ENCODE data around the gene SCUBE3.

Gene SCUBE3

DNA sequence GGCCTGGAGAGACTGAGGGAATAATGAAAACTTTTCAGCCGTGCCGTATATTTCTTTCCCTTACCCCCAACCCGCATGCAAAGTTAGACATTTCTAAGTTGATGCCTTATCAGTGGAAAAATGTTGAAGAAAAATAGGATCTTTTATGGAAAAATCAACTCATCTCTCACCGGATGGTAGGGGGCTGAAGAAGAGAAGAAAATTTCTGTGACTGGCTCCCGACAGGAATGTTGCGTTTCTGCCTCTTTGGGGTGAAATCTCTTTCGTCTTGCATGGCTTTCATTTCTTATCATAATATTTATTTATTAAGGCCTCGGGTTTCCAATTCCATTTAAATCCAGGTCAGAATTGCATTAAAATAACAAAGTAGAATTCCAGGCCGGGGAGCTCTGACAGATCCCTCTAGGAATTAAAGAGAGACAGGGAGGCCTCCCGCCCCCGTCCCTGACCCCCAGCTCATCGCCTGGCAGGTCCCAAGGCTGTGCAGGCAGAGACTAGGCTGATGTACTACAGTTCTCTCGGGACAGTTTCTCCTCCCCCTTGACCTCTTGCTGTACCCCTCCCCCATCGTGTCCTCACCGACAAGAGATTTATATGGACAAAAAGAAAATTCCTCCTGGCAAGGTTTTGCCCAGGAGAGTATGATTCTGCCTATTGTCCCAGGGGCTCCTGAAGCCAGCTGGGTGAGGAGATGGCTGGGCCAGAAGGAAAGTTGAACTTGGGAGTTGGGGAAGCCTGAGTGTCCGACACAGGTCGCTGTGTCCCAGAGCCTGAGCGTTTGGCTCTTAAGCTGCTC lies 1.3 kb downstream of the SCUBE3 start:
- DNase-seq: no peak

DNA sequence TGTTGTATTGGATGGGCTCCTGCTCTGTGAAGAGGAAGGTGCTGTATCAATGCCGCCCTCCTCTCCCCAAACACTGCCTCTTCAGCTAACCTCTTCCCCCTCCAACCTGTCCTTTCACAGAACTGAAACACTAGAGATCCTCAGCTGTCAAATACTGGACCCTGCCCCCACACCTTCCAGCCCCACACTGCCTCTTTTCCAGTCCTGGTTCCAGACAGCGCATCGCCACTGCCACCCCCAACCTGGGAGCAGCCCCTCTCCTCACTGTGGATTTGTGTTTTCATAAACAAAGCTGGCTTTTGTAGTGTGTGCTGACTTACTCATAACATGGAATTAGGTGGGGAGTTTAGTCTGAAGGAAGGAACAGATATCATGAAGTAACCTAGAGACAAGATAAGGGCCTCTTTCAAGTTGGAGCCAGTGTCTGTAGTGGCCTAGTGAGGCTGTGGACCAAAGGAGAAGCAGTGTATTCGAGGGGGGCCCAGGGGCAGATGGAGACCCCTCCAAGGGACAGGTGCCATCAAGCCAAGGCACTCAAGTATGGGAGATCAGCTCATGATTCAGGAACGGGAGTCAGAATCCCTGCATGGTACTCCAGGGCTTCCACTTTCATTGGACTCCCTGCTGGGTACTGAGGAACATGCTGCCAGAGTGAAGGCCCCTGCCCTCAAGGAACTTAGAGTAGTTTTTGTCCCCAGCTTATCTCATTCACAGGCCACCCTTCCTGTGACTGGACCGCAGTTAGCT lies 2.1 kb downstream of the SCUBE3 start:
- DNase-seq: no peak

DNA sequence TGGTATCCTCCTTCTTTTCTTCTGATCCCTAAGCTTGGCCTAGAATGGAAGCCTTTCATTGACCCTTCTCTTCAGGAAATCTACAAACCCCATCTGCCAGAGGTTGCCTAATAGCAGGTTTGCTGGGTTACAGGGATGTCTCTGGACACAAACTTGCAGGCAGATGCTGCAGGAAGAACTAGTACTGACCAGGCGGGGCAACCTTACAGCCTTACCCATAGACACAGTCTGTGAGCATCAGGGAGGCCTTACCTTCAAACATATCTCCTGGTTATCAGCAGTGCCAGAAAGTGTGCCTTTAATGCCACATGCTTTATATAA lies 2.6 kb downstream of the SCUBE3 start:
- DNase-seq: no peak

DNA sequence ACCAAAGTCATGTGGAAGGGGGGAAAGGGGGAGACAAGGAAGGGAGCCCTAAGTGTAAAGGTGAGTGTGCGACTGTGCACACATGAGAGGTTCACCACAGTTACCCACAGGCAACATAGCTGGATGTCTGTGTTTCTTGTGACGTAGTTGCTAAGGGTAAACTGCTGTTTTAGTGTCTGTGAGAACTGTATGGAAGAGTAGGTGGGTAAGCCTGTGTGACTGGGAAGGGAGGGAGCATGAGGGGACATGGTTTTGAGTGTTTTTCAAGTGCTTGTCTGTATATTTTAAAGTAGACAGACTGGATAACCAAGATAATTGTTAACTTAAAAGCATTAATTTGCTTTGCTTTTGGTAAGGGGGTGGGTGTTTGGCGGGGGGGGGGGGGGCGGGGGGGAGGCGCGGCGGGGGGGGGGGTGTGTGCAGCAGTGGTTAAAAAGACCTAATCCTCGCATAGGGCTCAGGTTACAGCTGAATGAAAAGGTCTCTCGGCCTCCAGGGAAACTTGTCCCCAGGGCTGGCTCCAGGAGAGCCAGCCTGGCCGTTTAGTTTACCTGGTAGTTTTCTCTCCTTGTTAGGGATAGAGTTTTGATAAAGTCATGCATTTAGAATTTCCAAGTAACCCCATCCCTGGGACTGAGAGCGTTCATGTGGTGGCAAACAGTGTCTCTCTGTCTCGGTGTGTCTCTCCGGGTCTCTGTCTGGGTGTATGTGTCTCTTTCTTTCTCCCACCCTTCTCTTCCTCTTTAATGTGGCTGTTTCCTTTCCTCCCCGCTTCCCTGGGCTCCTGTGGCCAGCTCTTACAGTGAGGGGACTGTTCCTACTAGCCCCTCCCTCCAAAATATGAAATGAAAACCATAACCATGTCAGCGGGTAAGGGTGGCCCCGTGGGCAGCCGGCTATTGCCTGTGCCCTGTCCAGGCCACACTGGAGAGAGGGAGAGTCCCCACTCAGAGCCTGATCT lies 3.4 kb downstream of the SCUBE3 start:
- DNase-seq: no peak

DNA sequence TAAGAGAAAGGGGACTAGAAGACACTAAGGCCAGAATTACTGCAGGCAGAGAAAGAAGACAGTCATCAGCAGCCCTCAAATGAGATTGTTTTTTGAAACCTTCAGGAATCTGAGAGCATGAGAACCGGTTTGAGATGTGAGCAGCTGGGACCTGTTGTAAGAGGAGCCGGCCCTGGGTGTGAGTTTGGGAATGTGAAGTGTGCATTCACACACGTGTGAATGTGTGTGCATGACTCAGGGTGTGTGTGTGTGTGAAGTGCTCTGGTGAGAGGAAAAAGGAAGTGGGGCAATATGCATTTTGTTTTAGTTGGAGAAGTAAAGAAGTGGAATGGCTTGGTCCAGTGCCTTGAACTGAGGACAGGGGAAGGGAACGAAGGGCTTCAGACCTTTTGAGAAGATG lies 4.3 kb downstream of the SCUBE3 start:
- no peak for DNase-seq

DNA sequence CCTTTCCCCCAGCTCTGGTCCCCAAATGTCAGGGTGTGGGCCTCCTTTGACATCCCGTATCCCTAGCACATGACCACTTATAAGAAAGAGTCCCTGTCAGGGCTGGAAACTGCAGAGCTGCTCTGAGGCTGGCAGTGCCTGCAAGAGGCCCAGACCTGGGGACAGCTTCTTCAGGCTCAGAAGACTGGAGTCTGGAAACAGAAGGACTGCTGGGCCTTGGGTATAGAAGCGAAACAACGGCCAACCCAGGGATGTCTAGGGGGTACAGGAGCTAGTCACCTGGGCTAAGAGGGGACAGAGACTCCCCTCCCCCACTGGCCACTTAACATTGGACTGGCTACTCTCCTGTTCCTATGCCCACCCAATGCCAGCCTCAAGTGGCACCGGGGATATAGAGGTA lies 4.7 kb downstream of the SCUBE3 start:
- no peak for DNase-seq

DNA sequence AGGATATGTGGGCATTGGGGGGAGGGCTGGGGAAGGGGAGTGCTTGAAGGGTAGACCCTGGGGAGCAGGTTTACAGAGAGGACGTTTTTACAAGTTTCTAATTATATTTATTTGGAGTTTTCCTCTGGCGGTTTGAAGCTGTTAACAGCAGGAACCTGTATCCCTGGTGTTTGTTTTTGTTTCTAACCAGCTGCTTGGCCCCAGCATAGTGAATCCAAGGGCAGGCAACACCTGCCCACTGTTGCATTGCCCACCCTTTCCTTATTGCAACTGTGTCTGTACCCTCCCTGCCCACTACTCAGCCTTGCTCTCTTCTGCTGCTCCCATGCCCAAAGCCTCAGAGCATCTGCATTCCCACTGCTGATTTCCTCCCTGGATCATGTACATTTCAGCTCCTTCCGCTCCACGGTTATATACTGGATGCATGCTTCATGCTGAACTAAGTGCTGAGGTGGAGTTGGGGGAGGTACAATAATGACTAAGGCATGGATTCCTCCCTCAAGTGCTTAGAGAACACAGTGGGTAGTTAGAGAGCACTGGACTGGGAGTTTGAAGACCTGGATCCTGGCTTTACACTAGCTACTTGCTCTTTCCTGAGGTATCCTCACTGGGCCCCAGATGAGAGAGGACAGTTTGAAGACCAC lies 6.0 kb downstream of the SCUBE3 start:
- no peak for DNase-seq

DNA sequence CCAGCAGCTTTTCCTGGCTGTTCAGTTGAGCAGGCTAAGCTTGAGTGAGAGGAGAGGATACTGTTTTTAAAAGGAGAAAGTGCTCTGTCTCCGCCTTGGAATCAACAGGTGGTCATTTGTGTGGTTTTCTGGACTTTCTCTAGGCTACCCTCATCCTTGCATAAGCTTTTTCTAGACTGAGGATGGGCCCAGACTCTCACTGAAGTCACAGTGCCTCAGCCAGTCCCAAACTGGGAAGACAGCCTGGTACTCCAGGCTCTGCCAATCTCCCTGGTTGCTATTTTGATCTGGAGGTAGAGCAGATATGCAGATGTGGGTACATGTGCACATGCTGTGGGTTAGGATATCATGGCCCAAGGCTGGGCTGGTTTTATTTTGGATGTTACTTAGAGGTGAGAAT lies 7.0 kb downstream of the SCUBE3 start:
- no peak for DNase-seq

DNA sequence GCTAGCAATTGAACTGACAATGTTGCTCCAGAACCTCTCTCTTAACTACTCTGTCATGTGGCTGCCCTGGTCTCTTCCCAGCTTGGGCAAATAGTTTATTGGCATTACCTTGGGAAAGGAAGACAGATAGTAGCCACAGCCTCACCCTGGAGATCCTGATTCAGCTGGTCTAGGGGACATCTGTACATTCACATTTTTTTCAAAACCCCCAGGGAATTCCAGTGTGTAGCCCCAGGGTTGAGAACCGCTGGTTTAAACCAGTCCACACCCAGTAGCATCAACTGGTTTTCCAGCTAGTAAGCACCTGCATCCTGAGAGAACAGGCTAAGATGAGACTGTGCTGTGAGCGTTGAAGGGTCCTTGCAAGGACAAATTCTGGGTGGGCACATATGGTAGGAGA lies 9.6 kb downstream of the SCUBE3 start:
- no peak for DNase-seq

DNA sequence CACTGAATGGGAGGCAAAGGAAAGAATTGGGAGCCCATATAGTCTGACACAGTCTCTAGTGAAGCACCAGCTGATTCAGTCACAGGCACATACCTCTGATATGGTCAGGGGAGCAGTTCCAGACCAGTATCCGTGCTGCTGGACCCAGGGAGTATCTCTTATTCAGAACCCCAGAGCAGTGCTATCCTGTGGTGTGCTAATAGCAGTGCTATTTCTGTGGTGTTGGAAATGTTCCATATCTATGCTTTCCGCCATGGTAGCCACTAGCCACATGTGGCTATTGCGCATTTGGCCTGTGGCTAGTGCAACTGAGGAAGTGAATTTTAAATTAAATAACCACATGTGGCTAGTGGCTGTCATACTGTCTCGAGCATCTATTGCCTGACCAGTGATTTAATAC lies 11.0 kb downstream of the SCUBE3 start:
- DNase-seq: no peak

DNA sequence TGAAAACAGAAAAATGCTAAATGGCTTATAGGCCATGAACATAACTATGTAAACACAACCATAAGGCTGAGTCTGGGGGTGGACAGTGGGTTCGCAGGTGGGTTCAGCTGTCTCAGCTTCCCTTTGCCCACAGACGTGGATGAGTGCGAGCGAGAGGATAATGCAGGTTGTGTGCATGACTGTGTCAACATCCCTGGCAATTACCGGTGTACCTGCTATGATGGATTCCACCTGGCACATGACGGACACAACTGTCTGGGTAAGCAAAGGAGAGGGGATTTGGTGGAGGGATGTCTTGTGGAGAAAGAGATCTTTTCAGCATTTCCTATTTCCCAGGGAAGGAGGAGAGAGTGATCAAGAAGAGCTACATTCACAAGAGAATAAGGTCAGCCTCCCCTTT lies 14.7 kb downstream of the SCUBE3 start:
- no peak for DNase-seq

DNA sequence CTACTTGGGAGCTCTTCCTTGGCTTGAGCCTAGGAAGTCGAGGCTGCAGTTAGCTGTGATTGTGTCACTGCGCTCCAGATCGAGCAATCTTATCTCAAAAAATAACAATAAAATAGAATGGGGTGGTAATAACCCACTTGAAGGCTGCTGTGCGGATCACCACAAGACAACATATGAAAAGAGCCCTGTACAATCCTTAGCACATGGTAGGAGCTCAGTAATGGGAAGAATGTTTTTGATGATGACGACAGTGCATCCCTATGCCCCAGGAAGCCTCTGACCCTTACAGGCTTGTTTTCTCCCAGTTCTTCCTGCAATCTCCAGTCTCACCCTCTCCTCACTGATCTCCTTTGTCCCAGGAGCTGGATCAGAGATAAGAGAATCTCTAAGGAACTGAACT lies 15.5 kb downstream of the SCUBE3 start:
- no peak for DNase-seq

DNA sequence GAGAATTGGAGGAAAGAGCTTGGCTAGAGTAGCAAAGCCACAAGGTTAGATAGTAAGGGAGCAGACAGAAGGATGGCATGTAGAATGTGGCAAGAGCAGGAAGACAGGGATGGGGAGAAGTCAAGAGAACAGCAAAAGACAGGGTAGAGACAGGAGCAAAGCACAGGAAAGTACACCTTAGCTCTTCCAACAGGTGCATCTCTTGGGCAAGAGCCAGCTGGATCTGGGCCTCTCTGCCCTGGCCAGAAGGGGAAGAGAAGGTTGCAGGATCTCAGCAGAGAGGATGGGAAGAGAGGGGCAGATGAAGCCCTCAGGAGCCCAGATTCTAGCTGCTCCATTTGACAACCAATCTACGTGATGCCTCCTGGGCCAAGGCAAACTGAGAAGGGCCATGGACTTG lies 16.7 kb downstream of the SCUBE3 start:
- no peak for DNase-seq

DNA sequence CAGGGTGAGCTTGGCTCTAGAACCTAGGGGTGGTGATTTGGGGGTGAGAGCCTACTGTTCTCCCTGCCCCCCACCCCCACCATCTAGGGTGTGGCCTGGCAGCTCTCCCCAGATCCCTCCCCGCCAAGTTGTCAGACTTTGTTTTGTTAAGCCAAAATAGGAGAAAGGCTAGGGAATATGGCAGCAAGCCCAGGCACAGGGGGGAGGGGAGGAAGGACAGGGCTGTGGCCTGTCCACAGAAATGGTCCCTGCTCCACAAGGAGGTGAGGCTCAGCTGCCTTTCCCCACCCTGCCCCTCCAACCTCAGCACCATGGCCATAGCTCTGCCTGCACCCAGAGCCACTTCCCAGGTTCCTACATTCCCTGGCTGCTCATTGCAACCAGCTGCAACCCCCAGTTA lies 17.2 kb downstream of the SCUBE3 start:
- DNase-seq: no peak

DNA sequence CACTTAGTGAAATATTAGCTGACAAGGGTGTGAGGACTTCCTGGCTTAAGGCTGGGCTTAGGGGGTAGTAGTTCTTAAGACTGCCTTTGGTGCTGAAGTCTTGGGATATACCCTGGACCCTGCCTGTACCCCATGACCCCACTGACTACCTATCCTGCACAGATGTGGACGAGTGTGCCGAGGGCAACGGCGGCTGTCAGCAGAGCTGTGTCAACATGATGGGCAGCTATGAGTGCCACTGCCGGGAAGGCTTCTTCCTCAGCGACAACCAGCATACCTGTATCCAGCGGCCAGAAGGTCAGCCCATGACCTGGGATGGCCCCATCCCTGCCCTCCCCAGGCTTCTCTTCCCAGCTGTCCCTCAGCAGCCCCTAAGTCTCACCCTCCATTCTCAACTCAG lies 17.8 kb downstream of the SCUBE3 start:
- no peak for DNase-seq

DNA sequence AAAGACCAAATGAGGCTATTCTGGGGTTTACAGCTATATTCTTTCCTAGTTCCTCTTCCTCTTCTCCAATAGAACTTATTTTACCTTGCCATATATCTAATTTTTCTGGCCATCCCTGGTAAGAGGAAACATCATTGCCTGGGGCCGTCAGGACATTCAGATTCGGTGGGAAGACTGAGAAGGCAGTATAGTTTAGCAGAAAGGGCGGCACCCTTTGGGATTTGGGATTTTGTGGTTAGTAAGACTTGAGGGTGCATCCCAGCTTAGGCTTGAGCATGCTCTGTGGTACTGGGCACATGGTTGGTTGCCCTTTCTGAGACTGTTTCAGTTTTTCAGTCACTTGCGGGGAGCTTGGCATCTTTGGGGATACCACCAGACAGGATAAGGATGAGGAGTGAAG lies 21.1 kb downstream of the SCUBE3 start:
- no peak for DNase-seq

DNA sequence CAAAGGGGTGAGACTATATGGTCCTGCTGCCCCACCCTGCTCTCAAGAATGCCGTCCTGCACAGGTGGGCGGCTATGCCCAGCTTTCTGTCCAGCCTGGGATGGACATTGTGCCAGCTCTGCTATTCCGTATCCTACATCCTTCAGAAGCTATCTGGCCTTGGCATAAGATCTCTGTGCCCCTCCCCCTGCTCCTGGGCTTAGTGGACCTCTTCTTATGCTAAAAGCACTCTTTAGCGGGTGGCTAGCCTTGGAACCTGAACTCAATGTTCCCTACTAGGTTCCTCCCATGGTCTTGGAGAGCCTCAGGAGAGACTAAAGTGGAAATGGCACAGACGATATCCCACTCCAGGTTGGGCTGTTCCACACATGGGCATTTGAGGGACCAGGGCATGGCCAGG lies 22.5 kb downstream of the SCUBE3 start:
- no peak for DNase-seq

DNA sequence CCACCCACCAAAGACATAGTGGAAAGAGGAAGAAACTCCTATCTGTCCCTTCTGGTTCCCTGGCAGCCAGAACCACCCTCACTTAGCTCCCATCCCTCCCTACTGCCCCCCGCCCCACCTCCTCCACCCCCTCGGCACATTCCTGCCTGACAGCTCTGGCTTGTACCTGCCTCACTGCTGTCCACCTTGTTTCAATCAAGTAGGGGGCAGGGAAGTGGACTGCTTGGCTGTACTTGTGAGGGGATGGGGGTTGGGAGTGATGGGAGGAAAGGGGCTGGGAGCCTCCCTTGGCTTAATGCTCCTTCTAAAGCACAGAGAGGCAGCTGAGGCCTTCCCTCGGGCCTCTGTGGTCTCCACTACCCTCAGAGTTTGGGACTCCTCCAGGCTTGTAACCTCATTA lies 23.7 kb downstream of the SCUBE3 start:
- DNase-seq: peak; percentile 21

DNA sequence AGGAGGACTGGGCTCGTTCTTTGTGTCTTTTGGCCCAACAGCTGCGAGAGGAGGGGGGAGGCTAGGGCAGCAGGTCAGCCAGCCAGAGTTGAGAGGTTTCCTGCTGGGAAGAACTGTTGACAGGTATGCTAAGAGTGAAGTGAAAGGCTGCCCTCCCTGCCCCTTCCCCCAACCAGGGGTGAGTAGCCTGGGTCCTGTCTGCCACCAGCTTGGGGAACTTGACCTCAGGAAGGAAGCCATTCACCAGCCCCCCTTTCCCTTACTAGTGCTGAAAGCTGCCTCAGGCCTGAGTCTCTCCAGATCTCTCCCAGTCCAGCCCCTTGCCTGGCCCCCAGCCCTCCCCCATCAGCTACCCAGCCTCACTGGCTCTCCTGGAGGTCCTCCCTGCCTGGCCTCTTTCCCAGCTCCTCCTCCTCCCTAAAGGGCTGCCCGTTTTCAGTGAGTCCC lies 25.1 kb downstream of the SCUBE3 start:
- peak; percentile 67 for DNase-seq

DNA sequence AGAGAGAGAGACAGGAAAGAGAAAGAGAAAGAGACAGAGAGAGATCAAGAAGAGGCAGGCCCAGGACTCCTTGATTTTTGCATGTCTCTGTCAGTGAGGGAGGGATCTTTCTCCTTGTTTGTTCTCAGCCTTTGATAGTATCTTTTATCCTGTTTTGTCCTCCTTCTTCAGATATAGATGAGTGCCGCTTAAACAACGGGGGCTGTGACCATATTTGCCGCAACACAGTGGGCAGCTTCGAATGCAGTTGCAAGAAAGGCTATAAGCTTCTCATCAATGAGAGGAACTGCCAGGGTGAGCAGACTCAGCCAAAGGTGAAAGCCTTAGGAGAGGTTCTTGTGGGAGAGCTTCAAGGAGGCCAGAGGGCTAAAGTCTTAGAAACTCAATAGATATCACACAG lies 25.8 kb downstream of the SCUBE3 start:
- DNase-seq: no peak

DNA sequence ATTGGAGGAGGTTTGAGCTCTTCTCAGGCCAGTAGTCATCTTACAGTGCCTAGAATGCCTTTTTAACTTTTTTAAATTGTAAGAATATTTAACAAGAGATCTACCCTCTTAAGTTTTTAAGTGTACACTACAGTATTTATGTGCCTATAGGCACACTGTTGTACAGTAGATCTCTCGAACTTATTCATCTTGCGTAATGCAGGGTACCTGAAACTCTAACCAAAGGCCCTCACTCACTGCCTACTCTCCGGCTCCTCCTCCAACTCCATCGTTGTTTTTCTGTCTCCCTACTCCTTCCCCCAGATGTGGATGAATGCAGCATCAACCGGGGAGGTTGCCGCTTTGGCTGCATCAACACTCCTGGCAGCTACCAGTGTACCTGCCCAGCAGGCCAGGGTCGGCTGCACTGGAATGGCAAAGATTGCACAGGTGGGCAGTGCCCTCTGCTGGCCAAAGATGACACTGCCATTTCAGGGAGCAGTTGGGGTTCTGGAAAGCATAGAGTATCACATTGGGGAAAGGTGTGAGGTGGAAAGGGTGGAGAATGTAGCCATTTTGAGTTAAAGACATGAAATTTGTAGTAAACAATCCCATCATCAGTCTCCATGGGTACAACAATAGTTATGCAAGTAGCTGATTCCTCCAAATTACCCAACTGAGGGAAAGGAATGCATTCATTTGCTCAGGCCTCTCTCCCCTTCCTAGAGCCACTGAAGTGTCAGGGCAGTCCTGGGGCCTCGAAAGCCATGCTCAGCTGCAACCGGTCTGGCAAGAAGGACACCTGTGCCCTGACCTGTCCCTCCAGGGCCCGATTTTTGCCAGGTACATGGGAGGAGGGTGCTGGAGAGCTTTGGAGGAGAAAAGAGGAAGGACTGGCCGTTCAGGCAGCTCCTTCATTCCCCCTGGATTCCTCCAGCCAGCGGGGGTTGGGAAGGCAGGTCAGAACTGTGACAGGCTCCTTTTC lies 27.4 kb downstream of the SCUBE3 start:
- peak; percentile 54 for DNase-seq

DNA sequence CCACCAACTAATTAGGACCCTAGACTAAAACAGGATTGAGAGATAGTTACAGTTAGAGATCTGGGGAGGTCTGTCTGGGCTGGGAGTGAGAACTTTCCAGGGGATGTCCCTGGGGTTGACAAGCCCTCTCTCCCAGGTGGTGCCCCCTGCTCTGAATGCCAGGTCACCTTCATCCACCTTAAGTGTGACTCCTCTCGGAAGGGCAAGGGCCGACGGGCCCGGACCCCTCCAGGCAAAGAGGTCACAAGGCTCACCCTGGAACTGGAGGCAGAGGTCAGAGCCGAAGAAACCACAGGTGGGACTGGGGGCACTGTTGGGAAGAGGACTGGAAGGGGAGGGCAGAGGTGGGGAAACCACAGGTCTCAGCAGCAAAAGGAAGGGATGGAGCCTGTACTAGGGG lies 28.7 kb downstream of the SCUBE3 start:
- DNase-seq: no peak
